NCI-H1417 (cell line): Measurements from ENCODE around the gene DENND1C.
A peak's percentile ranks its signal among the peaks of the same experiment; 100 is the strongest.

ENCODE experiments used
- DNase-seq, 3 experiments: peaks; one replicate each; lab custom pipeline; 2025; lab: John Stamatoyannopoulos, UW

The DENND1C gene, protein sequence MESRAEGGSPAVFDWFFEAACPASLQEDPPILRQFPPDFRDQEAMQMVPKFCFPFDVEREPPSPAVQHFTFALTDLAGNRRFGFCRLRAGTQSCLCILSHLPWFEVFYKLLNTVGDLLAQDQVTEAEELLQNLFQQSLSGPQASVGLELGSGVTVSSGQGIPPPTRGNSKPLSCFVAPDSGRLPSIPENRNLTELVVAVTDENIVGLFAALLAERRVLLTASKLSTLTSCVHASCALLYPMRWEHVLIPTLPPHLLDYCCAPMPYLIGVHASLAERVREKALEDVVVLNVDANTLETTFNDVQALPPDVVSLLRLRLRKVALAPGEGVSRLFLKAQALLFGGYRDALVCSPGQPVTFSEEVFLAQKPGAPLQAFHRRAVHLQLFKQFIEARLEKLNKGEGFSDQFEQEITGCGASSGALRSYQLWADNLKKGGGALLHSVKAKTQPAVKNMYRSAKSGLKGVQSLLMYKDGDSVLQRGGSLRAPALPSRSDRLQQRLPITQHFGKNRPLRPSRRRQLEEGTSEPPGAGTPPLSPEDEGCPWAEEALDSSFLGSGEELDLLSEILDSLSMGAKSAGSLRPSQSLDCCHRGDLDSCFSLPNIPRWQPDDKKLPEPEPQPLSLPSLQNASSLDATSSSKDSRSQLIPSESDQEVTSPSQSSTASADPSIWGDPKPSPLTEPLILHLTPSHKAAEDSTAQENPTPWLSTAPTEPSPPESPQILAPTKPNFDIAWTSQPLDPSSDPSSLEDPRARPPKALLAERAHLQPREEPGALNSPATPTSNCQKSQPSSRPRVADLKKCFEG

DNA sequence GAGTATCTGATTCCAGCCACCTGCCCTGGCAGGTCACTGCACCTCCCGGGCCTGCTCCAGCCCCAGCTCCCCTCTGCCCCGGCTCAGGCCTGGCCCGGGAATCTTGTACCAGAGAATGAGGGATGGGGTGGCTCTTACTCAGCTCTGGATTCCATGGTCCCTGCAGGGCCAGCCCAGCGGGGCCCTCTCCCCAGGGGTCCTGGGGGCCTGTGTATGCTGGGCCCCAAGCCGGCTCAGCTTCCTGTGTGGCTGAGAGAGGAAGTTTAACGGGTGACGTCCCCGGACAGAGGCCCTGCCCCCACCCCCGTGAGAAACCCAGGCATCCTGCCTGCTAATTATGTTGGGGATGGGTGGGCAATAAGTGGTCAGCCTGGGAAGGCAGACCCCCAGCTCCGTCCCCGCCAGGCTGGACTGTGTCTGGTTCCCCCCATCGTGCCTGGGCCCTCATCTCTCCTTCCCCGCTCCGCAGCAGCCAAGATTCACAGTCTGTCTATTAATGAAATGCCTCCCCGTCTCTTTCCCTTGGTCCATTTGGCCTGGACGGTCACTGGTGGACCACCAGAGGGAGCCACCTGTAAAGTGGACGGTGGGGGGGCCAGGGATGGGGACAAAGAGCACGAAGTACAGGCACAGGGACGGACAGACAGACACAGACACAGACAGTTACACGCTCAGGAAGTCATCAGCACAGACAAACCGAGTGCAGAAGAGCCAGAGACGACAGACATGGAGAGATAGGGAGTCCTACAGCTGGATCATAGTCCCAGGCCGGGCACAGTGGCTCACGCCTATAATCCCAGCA, at the start of gene DENND1C:
TSS of gene DENND1C (minus strand) at position 247 of the 802 bp plus-strand sequence. CDS start at position 155, 92 bp downstream.
- no peak for DNase-seq

DNA sequence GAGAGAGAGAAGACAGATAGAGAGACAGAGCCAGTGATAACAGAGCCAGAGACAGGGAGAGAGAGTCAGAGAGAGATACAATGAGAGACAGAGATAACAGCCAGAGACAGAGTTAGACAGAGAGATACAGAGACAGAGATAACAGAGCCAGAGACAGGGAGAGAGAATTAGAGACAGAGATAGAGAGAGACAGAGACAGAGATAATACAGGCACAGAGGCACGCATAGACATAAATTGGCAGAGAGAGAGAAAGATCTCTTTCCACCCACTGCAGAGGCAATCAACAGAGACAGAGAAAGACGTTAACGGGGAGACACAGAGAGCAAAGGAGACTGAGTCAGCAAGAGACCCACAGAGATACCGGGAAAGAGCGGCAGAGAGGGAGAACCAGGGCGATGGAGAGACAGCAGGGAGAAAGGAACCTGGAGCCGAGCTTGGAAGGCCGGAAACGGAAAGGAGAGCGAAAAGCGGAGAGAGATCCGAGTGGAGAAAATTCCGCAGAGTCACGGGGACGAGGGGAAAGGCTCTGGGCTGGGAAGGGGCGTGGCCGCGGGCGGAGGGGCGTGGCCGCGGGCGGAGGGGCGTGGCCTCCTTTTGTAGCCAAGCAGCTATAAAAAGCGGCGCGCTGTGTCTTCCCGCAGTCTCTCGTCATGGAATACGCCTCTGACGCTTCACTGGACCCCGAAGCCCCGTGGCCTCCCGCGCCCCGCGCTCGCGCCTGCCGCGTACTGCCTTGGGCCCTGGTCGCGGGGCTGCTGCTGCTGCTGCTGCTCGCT, 49.0 kb upstream of the DENND1C start, which contains the start of gene TNFSF9:
TSS of gene TNFSF9 (plus strand) at position 641 of the 777 bp plus-strand sequence. CDS start at position 652, 11 bp downstream.
- peak; percentile 20 to 84 (median 73) for DNase-seq

DNA sequence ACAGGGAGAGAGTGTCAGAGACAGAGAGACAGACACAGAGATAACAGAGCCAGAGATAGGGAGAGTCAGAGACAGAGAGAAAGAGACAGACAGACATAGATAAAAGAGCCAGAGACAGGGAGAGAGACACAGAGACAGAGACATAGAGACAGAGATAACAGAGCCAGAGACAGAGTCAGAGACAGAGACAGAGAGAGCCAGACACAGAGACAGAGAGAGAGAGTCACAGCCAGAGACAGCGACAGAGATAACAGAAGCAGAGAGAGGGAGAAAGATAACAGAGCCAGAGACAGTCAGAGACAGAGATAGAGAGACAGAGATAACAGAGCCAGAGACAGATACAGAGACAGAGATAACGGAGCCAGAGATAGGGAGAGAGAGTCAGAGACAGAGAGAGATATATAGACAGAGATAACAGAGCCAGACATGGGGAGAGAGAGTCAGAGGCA, 48.4 kb upstream of the DENND1C start:
- DNase-seq, result no peak

DNA sequence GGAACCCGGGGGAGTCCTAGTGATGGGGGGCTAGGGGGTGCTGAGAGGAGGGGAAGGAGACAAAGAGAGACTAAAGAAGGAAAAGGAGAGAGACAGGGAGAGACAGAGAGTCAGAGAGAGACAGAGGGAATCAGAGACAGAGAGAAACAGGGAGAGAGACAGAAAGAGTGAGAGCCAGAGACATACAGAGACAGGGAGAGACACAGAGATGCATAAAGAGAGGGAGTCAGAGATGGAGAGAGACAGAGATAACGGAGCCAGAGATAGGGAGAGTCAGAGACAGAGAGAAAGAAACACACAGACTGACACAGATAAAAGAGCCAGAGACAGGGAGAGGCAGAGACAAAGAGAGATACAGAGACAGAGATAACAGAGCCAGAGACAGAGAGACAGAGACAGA, 47.8 kb upstream of the DENND1C start:
- DNase-seq, result no peak

DNA sequence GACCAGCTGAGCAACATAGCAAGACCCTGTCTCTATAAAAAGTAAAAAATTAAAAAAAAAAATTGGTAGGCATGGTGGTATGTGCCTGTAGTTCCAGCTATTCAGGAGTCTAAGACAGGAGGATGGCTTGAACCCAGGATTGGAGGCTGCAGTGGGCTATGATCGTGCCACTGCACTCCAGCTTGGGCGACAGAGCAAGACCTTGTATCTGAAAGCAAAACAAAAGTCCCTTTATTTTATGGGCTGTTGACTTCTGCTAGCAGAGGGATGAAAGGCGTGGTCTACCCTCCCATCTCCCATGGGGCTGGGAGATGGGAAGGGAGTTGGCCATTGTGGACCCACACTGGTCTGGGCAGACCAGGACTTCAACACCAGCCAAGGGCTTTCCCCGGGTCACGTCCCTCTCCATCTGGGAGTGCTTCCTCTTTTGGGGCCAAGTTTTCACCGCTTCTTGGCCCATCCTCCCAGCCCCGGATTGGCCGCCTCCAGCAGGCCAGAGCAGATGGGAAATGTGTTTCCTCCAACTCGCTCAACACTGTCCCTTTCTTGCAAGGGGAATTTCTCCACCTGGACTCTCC, 47.0 kb upstream of the DENND1C start:
- DNase-seq, result peak in 1 of 3 experiments; percentile 15

DNA sequence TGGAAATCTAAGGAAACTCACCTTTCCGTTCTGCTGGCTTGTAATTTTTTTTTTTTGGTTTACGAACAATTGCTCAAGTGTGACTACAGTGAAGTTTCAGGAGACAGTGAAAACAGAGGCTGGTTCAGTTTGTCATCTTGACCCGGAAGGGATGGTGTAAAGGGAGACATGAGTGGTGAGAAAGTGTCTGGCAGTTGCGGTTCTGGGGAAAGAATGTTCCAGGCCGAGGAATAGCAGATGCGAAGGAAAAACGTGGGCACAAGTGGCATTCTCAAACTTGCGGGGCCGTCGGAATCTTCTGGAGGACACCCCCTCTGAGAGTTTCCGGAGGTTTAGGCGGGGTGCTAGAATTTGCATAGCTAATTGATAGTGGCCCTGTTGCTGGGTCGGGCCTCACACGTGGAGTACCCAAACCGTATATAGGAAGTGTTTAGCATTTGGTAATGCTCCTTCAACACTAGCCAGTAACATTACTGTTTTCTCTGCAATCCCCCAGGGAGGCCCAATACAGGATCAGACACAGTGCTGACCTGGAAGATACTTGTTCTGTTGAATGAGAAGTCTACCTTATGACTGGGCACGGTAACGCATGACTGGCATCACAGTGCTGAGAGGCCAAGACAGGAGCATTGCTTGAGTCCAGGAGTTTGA, 46.4 kb upstream of the DENND1C start:
- DNase-seq, result no peak

DNA sequence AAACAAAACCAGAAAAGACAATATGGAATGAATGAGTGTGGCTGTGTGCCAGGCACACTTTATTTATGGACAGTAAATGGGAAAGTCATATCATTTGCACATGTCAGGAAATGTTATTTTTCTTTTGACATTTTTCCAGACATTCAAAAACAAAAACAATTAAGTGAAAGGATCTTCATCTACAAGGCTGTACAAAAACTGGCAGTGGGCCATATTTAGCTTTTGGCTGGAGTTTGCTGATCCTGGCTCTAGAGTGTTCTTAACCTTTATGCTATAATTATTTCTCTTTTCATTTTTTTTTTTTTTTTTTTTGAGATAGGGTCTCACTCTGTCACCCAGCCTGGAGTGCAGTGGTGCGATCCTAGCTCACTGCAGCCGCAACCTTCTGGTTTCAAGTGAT, 42.7 kb upstream of the DENND1C start:
- no peak for DNase-seq

DNA sequence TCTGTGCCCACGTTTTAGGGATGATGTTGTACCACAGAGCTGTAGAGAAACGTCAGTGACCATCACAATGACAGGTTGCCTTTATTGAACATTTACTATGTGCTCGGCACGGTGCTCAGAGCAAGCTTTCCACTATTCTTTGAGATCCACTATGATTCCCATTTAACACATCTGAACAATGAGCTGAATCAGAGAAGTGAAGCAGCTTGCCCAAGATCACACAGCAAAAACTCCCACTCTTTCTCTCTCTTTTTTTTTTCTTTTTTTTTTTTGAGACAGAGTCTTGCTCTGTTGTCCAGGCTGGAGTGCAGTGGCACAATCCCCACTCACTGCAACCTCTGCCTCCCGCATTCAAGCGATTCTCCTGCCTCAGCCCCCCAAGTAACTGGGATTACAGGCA, 41.1 kb upstream of the DENND1C start:
- no peak for DNase-seq

DNA sequence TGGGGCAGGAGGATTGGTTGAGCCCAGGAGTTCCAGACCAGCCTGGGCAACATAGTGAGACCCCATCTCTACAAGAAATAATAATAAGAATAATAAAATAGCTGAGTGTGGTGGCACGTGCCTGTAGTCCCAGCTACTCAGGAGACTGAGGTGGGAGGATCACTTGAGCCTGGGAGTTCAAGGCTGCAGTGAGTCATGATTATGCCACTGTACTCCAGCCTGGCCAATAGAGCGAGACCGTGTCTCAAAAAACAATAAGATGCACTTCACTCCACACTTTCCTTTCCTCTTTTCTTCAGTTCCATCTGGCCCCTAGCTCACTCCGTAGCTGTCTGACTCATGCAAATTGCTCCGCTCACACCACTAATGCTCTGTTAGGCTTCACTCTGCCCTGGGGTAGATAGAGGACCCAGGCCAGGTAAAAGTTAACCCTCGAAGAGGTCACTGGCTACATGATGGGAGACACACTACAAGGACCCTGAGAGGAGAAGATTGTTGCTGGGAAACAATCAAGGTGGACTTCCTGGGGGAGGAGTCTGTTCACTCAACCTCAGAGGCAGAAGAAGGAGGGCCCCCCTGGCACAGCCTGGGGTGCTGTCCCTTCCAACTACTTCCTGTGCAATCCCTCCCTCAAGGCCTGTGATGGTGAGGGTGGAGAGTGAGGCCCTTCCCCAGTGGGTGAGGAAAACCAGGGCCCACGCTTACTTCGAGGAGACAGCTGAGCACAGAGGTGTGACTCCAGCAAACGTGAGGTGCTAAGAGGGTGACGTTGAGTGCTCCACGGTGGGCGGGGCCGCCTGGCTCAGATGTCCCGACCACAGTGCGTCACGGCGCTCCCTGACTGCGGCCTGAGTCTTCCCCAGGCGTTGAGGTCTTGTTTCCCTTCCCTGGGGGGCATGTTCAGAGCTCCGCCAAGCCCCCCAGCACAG, 40.4 kb upstream of the DENND1C start:
- no peak for DNase-seq

DNA sequence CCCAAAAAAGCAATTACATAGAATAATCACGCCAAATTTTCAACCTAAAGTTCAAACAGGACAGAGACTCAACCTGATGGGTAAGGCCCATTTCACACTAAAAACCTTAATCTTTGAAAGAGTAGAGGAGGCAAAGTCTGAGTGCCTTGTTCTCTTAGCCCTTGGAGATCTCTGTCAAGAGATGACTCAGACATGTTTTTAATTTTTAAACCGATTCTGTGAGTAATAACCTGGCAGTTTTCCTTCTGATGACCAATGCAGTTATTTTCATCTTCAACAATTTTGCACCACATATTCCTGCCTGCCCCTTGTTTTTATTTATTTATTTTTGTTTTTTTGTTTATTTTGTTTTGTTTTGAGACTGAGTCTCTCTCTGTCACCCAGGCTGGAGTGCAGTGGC, 37.7 kb upstream of the DENND1C start:
- no peak for DNase-seq

DNA sequence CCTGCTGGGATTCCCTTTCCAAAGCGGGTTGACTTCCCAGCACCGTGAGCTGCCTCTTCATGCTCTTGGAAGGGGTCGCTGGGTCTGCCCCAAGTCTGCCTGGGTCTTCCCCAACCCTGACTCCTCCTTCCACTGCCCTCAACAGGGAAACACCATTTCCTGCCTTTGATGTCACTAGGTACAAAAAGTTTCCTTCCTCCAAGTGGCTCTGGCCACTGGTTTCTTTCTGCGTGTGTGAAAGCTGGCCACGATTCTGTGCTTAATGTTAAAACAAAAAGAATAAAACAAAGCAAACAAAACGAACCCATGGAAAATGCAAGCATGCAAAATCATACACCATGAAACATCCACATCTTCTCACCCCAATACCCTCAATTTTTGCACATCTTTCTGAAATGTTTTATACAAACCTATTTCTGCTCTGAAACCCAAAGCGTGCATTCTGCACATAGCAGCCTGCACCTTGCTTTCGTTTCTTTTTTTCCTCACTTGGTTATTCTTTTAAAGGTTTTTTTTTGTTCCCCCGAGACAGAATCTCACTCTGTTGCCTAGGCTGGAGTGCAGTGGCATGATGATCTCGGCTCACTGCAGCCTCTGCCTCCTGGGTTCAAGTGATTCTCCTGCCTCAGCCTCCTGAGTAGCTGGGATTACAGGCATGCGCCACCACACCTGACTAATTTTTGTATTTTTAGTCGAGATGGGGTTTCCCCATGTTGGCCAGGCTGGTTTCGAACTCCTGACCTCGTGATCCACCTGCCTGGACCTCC, 36.7 kb upstream of the DENND1C start:
- DNase-seq, result no peak

DNA sequence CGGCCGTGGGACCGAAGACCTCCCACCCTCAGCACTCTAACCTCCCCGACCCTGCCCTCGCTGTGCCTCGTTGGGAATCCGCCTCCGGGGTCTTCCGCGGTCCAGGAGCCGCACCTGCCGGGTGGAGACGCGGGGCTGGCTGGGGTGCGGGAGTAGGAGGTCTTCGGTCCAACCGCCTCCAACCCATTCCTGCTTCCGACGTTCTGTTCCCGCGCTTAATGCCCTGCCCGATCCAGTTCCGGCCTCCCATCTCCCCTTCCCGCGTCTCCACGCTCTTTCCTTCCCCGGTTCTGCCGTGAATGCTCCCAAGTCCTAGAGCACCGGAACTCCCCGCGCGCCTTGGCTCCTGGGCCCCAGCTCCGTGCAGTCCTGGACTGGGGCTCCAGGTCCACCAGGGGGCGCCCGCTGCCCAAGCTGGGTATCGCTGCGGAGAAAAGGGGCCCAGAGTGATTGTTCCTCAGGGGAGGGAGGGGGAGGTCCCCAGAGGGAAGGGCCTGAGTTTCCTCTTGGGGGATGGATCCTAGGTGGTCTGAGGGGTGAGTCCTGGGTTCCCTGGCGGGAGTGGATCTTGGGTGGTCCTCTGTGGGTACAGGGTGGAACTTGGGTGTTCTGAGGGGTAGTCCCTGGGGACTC, 35.2 kb upstream of the DENND1C start:
- peak; percentile 51 to 81 (median 73) for DNase-seq

DNA sequence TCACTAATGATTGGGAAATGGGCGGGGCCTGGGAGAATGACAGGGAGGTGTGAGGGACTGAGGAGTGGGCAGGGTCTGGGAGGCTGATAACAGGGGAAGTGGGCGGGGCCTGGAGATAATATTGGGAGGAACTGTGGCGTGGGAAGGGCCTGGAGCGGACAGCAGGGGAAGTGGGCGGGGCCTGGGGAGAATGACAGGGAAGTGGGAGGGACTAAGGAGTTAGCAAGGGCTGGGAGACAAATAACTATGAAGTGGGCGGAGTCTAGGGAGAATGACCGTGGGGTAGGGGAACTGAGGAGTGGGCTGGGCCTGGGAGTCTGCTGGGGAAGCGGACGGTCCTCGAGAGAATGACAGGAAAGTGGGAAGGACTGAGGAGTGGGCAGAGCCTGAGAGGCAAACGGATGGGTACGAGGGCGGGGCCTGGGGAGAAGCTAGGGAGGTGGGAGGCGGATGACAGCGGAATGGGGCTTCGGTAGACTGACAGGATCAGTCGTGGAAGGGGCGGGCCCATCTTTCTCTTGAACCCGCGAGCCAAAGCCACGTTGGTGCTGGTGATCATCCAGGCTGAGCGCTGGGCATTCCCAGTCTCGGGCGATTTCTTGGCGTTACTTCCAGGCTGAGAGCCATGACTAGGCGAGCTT, 34.6 kb upstream of the DENND1C start:
- DNase-seq, result peak in 2 of 3 experiments; percentile 49 to 68

DNA sequence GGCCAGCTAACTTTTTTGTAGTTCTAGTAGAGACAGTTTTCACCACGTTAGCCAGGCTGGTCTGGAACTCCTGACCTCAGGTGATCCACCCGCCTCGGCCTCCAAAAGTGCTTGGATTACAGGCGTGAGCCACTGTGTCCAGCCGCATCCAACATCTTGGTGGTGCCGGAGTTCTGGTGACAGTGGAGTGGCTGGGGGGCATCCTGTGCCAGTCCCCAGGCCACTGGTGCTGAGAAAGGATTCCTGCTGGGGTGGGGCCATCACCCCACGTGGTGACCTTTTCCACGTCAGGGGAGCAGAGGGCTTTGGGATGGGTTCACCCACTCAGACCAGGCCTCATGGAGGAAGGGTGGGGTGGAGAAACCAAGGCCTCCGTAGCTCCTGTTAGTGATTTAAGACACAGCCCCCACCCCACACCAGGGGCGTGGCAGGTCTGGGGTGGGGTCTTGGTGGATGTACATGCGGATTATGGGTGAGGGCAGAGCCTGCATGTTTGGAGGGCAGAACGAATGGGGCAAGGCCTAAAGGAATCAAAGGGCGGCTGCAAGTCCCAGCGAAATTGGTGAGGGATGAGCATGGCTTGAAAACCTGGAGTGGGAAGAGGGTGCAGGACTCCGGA, 33.4 kb upstream of the DENND1C start:
- DNase-seq, result no peak

DNA sequence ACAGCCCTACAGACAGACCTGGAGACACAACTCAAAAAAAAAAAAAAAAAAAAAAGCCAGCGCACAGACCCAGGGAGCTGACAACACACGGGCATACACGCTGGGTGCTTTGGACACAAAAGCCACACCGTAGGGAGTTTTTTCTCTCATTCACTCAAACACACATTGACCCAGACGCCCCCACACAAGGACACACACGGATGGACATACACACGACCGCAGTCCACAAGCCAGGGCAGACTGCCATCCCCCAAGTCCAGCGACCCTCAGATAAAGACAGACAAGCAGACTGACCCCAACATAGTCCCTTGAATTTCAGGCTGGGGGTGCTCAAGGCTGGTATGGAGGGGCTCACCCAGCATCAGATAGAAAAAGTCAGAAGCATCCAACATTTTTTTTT, 32.5 kb upstream of the DENND1C start:
- DNase-seq, result no peak

DNA sequence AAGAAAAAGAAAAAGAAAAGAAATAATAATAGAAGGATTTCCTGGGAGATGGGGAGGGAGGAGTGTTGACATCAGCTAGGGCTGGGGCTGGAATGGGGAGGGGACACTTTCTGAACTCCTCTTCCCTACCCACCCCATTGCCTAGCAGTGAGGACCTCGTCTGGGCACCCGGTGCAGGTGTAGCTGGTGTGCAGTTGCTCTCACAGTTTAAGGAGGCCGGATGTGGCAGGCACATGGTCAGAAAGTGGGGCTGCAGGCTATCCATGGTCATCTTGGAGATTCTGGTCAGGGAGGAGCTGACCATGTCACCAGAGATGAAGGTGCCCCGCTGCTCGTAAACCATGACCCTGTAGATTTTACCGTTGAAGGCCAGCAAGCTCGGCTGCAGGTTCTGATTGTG, 29.0 kb upstream of the DENND1C start:
- no peak for DNase-seq
